ENCODE results near the gene RASL11B.

The RASL11B gene

DNA sequence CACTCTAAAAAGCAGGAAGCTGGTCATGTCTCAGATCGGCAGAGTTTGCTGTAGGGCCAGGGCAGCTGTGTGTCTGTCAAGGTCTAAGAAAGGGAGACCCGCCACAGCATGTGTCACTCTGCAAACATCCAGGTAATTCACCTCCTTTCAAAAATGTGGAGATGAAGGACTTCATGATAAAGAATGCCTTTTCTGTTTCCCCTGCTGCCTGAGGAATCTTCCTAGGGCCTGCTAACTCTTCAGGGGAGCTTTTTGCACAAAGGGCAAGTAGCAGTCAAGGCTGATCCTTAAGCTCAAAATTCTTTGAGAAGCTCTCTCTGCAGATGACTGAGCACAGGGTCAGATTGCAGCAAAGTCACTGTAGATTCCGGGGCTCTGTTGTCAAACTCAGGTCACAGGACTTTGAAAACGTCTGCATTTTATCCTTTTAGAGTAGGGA, 21.1 kb downstream of the RASL11B start:
- TF ChIP-seq, protein P1, sequence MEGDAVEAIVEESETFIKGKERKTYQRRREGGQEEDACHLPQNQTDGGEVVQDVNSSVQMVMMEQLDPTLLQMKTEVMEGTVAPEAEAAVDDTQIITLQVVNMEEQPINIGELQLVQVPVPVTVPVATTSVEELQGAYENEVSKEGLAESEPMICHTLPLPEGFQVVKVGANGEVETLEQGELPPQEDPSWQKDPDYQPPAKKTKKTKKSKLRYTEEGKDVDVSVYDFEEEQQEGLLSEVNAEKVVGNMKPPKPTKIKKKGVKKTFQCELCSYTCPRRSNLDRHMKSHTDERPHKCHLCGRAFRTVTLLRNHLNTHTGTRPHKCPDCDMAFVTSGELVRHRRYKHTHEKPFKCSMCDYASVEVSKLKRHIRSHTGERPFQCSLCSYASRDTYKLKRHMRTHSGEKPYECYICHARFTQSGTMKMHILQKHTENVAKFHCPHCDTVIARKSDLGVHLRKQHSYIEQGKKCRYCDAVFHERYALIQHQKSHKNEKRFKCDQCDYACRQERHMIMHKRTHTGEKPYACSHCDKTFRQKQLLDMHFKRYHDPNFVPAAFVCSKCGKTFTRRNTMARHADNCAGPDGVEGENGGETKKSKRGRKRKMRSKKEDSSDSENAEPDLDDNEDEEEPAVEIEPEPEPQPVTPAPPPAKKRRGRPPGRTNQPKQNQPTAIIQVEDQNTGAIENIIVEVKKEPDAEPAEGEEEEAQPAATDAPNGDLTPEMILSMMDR (IDR thresholded peaks at IDR 0.05; ENCODE audit: low read depth, low read length), result no peak
- DNase-seq (ENCODE audit: extremely low read depth, low read depth), result no peak

DNA sequence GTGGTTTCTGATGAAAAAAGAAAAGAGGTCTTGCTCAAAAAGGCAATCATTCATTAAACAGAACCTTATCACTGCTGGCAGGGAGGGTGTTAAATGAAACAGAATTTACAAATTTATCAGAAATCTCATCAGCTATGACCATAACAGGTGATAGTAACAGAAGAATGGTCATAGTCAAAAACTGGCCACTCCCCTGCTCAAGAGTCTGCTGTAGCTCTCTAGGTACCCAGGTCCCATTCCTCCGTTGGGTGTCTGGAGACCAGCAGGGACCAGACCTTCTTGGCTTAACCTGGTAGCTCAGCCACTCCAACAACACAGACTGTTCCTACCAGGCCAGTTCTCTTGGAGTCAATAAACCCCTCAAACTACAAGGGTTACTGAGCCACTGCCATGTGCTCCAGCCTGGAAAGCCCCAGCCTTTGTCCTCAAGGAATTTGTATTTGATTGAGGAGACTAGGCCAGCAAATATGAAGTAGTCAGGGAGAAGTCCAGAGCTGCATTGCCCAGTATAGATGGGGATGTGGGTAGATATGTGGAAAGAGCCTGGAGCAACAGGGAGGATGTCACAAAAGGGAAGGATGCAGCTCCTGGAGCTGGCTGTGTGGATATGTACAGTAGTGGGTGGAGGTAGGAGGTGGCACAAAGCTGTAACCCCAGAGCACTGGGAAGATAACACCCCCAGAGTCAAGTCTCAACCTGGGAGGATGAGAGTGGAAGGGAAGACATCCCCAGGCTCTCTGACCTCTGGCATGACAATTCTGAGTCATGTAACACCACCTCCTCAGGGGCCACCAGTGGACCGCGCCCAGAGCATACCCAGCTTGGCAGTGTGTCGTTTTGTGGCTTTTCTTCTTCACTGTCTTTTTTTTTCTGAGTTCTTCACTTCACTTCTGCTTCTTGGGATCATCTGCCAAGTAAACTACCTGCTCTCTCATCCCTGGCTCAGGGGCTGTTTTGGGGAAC, 21.9 kb downstream of the RASL11B start:
- TF ChIP-seq, protein P1 (IDR thresholded peaks at IDR 0.05; ENCODE audit: low read depth, low read length), result no peak

DNA sequence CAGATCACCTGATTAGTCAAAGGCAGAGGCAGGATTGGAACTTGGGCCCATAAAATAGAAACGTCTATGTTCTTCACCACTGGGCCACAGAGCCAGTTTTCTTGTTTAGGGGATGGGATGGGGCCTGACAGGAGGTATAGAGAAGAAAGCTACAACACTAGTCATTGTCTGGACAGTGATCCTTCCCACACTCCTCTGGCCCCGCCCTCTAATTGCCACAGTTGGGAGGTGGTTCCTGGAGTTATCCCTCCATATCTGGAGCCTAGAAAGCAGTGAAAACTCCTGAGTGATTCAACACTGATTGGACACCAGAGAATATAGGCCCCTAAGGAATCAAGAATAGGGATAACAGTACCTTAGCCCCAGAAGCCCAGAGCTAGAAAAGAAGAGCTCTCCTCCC, 22.9 kb downstream of the RASL11B start:
- DNase-seq (ENCODE audit: extremely low read depth, low read depth), result no peak
- TF ChIP-seq, protein P1 (IDR thresholded peaks at IDR 0.05; ENCODE audit: low read depth, low read length), result no peak

More for the DNA sequence above, 21.9 kb downstream of the RASL11B start:
- DNase-seq (ENCODE audit: extremely low read depth, low read depth), result no peak

DNA sequence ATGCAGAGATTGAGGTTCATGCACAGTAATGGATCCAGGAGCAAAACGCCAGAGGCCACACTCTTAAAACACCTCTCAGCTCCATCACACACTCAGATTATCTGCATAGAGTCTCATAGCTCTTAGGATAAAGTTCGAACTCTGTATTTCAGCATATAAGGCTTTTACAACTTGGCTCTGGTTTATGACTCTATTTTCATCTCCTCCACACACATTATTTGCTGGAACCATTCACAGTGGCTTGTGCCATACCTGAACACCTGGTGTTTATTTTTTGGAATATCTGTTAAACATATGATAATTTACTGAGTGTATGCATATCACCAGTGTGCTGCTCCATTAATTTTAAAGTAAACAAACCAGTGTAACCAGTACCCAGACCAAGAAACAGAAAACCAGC, 27.2 kb downstream of the RASL11B start:
- TF ChIP-seq, protein P1 (IDR thresholded peaks at IDR 0.05; ENCODE audit: low read depth, low read length), result no peak
- DNase-seq (ENCODE audit: extremely low read depth, low read depth), result no peak

DNA sequence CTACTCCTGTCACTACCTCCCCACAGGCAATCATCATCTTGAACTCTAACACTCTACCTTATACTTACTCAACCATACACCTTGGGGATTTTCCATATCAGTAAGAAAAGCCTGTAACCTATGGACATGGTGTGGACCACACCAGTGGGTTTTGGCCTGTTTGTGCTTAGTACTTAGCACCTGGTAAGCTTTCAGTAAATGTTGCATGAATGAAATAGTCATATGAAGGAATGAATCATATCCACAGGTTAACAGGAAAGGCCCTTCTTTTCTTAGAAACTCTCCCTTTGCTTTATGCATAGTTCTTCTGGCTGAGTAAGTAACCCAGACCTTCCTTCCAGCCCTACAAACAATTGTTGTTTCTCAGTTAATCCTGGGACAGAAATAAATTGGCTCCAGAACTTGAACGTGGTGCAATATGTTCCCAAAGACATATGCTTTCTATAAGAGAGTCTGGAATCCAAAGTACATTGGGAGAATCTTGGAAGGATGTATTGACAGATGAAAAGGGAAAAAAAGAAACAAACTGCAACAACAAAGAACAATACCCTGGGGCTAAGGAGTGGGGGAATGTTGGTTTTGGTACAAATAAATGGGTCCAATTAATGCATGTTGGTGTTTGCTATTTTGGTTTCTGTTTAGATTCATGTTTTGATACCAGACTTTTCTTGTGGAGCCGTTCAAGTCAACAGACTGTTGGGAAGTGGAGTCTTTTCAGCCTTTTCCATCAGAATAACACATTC, 27.8 kb downstream of the RASL11B start:
- no peak for DNase-seq (ENCODE audit: extremely low read depth, low read depth)
- TF ChIP-seq, protein P1 (IDR thresholded peaks at IDR 0.05; ENCODE audit: low read depth, low read length), result no peak

DNA sequence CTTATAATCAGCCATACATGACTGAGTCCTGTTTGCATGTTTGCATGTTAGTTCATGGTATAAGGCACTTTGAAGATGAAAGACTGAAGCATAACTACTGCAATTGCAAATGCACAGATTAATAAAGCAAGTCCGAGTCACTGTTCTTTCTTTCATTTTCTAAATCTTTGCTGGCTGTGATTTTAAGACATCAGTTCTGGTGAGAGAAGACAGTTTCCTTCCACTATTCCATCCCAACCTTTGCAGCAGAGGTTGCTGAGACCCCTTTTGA, 28.3 kb downstream of the RASL11B start:
- TF ChIP-seq, protein P1 (IDR thresholded peaks at IDR 0.05; ENCODE audit: low read depth, low read length), result no peak
- no peak for DNase-seq (ENCODE audit: extremely low read depth, low read depth)

DNA sequence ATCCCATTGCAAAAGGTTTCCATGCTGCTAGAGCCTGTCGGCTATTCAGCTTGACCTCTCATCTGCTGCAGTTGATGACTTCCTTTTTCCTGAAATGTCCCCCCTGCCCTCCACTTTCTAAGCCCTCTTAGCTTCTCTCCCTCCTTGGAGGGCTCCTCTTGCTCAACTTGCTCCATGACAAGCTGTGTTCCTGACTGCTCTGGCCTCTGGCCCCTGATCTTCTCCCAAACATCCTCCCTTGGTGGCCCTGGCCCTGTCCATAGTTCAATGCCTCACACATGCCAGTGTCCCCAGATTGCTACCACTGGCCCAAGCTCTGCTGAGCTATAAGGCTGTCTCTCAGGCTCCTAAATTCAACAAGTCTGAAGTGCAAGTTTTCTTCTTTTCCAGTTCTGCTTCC, 29.6 kb downstream of the RASL11B start:
- DNase-seq (ENCODE audit: extremely low read depth, low read depth), result no peak
- TF ChIP-seq, protein P1 (IDR thresholded peaks at IDR 0.05; ENCODE audit: low read depth, low read length), result no peak

Measured in AG09319 (cell line).